ENCODE results near the gene CDKAL1.
A peak's percentile ranks its signal among the peaks of the same experiment; 100 is the strongest.
"Not testable (repeated sequence)": the region's sequence is repeated elsewhere in the genome, so short reads cannot be mapped to it uniquely, and the experiment has no call there.

Gene CDKAL1

DNA sequence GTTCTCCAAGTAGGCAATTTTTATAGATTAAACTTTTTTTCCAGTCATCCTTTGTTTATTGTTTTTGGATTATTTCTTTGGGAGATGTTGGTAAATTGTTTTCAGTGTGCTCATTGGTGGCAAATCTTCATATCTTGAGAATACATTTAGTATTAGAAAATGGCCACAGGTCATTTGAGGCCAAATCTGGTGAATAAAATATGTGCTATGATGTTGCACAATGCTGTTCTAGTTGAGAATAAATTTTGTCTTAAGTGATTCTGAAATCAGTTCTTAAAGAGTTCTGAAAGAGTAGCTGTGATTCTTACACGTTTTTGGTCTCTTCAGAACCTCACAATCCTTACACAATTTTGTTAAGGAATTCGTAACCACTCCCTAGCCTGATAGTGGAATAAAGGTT, 20.1 kb downstream of the CDKAL1 start:
- DNase-seq (ENCODE audit: low read depth), result peak; percentile 73

- no peak for DNase-seq (ENCODE audit: low read depth)
These were observed 20.6 kb downstream of the CDKAL1 start for GRCh38 chr6:20554817-20555216.

GRCh38 chr6:20559924-20560551, 25.8 kb downstream of the CDKAL1 start:
- peak; percentile 44 for DNase-seq (ENCODE audit: low read depth)

DNA sequence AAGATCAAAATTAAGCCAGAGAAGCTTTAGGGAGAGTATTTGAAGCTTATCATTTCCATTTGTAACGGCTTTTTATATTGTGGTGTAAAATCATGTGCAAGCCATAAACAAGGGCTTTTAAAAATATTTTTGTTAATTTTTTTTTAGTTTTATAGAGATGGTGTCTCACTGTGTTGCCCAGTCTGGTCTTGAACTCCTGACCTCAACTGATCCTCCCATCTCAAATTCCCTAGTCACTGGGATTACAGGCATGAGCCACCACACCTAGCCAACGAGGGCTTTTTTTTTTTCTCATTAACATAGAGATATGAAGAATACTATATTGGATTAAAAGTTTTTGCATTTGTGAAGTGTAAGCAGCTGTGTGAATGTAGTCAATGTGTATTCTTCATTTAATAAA, 29.1 kb downstream of the CDKAL1 start:
- no peak for DNase-seq (ENCODE audit: low read depth)

DNA sequence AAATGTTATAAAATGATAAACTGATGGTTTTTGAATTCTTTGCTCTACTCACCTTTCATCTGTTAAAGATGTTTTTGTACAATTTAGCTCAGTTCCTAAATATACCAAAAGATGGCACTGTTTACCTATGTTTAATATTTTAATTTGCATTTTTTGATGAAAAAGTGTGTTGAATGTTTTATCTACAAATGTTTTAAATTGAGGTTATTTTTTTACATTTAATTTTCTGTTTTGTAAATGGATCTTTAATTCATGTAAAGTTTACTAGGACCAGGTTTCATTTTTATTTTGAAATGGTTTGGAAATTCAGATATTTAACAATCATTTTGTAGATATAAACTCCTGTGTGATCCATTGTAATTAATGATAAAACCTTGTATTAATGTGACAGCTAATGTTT, 30.0 kb downstream of the CDKAL1 start:
- DNase-seq (ENCODE audit: low read depth), result peak; percentile 3

DNA sequence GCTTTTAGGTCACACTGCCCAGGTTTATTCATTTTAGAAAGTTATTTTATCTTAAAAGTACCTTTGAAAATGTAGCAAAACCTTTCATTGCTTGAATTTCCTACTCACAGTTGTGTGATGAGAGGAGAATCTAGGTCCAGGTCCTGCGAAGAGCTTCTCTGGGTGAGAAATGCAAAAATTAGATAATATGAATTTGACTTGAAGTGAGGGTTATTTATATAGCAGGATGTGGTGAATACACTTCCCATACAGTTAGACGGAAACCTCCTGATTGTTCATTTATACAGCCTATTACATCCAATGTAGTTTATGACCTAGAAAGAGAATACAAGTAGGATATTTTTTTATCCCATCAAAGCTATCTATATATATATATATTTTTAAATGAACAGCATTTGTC, 30.5 kb downstream of the CDKAL1 start:
- no peak for DNase-seq (ENCODE audit: low read depth)

GRCh38 chr6:20565342-20565741, 31.1 kb downstream of the CDKAL1 start:
- no peak for DNase-seq (ENCODE audit: low read depth)

- no peak for DNase-seq (ENCODE audit: low read depth)
These were observed 31.9 kb downstream of the CDKAL1 start for GRCh38 chr6:20566109-20566508.

- no peak for DNase-seq (ENCODE audit: low read depth)
These were observed 34.8 kb downstream of the CDKAL1 start for GRCh38 chr6:20569000-20569610.

DNA sequence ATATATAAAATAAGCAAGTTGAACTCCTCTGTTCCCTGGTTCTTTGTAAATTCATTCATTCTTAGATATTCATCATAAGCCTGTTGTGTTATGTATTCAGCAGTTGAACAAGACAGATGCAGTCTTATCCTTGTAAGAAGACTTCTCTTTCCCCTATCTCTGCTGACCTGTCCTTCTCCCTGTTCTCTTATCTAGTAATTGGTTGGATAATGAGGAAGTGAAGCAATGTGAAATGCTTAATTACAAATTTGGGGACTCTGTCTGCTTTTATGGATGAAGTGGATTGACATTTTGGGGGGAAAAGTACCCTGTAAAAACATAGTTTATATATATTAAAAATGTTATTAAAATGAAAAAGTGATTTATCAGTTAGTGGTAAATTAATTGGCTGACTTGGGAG, 37.0 kb downstream of the CDKAL1 start:
- no peak for DNase-seq (ENCODE audit: low read depth)

GRCh38 chr6:20572288-20572687, 38.0 kb downstream of the CDKAL1 start:
- DNase-seq (ENCODE audit: low read depth), result no peak

- DNase-seq (ENCODE audit: low read depth), result peak; percentile 63
These were observed 38.7 kb downstream of the CDKAL1 start for GRCh38 chr6:20572940-20573339.

- DNase-seq (ENCODE audit: low read depth), result no peak
These were observed 40.1 kb downstream of the CDKAL1 start for GRCh38 chr6:20574355-20574754.

DNA sequence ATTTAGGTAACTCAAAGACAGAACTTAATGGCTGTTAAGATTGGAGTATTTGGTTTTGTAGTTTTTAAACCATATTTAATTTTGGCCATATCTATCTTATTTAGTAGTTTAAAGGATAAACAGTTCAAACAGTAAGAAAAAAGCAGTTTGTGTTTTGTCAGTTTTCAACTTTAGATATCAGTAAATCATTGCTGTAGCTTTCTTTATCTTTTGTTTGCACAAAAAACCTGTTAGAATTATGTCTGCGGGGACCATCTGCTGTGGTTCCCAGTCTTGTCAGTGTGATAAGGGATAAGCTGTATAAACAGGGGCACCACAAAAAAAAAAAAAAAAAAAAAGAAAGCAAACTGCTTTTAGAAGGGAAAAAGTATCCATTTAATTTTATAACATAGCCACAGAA, 40.9 kb downstream of the CDKAL1 start:
- DNase-seq (ENCODE audit: low read depth), result no peak

DNA sequence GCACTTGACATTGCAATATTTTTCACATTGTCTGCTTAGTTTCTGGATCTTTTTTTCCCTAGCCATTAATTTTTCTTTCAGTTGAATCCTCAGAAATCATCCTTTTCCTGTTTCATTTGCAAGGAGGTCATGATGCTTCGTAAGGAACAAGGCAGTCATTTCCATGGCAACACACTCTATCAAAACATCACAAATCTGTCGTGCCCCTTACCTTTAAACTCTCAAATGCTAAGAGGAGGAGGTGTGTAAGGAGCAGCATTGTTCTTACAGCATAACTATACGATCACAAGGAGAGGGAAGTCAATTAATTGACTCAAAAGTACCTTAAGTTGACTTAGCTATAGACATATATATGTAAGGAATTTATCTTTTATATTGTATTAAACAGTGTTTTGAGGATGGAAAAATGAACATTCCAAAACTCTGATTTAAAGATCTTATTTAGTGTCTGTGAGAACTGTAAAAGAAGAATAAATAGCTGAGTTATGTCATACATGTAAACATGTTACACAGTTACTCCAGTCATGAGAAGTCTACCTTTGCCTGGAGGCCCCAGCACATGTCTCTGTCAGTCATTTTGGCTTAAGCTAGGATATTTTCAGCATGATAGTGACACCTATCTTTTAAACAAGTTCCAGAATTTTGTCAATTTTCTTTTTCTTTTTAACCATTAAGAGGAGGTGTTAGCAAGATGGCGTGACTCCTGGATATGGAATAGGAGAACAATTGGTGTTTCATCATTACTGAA, 41.6 kb downstream of the CDKAL1 start:
- no peak for DNase-seq (ENCODE audit: low read depth)

GRCh38 chr6:20577173-20577688, 43.0 kb downstream of the CDKAL1 start:
- no peak for DNase-seq (ENCODE audit: low read depth)

- no peak for DNase-seq (ENCODE audit: low read depth)
These were observed 46.8 kb downstream of the CDKAL1 start for GRCh38 chr6:20581070-20581469.

DNA sequence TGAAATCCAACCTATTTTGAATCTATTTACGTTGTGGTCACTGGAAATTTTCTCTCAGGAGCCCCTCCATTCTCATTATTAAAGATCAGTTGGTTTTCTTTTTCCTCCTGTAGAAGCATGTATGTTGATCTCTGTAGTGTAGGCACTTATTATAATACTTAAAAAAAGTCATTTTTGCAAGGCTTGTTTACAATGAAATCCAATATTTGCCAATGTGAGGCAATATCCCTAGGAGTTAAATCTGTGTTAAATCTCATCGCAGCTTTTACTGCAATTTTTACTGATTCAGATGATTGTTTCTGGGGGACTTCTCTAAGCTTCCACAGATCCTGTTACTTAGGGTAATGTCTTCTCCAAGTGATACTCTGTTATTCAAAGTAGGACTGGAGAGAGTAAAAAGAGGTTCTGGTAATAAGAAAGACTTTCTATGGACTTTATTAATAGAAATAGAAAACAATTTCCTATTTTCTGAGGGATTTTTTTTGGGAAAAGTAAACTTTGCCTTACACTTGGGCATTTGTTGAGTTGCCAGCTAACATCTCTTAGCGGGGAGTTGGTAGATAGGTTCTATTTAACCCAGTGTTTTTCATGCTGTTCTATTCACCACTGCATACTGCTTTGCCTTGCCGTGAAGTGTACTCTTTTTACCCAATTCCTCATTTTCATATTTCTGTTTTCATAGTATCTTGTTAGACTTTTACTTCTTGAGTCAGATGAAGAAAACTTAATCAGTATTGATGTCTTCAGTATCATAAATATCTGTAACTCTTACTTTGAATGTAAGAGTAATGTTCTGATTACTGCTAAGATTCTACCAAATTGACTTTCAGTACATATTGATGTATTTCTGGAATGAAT, 48.6 kb downstream of the CDKAL1 start:
- peak; percentile 34 for DNase-seq (ENCODE audit: low read depth)

GRCh38 chr6:20583444-20583800, 49.2 kb downstream of the CDKAL1 start:
- no peak for DNase-seq (ENCODE audit: low read depth)

DNA sequence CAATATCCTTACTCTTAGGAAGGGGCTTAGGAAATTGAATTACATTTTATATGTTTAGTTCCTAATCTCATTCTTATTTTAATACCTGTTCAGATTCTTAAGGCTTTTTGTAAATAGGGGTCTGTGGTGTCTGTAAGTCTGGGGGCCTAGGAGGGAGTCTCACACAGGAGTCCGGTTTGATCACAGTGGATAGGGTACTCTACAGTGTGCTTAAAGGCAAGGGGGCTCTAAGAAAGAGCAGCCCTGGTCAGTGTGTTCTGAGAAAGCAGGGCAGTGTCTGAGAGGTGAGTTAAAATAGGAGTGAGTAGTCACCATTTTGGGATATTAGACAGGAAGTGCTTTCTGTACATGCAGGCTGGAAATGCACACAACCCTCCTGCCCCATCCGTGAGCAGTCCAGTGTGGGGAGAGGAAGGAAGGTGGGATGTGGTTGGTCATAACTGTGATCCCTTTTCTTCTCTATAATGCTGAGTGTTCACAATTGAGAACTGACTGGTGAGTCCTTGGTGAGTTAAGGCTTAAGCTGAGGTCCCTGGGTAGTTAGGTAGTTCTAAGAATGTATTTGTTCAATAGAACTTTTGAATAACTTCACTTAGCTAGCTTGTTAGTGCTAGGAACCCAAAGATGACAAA, 50.0 kb downstream of the CDKAL1 start:
- no peak for DNase-seq (ENCODE audit: low read depth)

DNA sequence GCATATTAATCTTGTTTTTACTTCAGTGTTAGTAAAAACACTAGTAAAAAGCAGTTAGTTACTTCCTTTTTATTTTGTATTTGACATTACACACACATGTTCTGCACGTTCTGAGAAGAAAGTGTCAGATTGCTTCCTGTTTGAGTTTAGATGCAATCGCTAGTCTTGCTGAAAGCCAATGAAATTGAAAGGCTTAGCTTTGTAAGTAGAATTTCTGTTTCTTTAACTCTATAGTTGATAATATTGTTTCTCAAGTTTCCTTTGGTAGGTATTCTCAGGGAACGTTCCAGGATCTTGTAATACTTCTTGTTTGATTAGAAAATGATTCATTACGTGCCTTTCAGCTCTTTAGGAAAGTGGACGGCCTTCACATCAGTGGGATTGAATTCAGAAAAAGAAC, 55.0 kb downstream of the CDKAL1 start:
- DNase-seq (ENCODE audit: low read depth), result no peak

DNA sequence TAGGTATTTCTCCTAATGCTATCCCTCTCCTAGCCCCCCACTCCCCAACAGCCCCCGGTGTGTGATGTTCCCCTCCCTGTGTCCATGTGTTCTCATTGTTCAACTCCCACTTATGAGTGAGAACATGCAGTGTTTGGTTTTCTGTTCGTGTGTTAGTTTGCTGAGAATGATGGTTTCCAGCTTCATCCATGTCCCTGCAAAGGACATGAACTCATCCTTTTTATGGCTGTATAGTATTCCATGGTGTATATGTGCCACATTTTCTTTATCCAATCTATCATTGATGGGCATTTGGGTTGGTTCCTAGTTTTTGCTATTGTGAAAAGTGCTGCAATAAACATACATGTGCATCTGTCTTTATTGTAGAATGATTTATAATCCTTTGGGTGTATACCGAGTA, 56.2 kb downstream of the CDKAL1 start:
- DNase-seq (ENCODE audit: low read depth), result not testable (repeated sequence)
